ENCODE measurements around the gene FCER1G. TPM values are rescaled to one million over a fixed set of nuclear protein-coding genes. Genes with fewer than 3 reads are reported as not detected.

Gene FCER1G
- total and polyA plus RNA-seq, 9 of the 15 experiments (the other 6 are each of a cell fraction or from before 2014, with no cell fraction given): 0.15 to 0.69 (median 0.31) TPM; not detected in 2

DNA sequence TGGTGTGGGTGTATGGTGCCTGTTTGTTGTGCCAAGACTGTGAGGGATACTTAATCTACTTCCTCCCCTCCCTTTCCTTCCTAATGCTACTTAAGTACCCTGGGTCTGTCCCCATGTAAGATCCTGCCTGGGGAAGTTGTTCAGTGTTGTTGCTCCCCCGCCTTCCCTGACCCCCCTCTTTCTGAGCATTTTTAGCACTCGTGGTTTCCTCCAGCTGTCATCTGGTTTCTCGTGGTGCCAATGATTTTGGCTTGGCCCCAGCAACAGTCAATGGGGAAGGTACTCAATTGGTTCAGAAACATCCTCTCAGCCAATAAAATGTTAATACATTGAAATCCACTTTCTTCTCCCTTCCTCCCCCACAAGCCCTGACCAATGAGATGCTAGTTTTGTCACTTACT, 29.8 kb upstream of the FCER1G start (continued):
- TF ChIP-seq, protein P1, sequence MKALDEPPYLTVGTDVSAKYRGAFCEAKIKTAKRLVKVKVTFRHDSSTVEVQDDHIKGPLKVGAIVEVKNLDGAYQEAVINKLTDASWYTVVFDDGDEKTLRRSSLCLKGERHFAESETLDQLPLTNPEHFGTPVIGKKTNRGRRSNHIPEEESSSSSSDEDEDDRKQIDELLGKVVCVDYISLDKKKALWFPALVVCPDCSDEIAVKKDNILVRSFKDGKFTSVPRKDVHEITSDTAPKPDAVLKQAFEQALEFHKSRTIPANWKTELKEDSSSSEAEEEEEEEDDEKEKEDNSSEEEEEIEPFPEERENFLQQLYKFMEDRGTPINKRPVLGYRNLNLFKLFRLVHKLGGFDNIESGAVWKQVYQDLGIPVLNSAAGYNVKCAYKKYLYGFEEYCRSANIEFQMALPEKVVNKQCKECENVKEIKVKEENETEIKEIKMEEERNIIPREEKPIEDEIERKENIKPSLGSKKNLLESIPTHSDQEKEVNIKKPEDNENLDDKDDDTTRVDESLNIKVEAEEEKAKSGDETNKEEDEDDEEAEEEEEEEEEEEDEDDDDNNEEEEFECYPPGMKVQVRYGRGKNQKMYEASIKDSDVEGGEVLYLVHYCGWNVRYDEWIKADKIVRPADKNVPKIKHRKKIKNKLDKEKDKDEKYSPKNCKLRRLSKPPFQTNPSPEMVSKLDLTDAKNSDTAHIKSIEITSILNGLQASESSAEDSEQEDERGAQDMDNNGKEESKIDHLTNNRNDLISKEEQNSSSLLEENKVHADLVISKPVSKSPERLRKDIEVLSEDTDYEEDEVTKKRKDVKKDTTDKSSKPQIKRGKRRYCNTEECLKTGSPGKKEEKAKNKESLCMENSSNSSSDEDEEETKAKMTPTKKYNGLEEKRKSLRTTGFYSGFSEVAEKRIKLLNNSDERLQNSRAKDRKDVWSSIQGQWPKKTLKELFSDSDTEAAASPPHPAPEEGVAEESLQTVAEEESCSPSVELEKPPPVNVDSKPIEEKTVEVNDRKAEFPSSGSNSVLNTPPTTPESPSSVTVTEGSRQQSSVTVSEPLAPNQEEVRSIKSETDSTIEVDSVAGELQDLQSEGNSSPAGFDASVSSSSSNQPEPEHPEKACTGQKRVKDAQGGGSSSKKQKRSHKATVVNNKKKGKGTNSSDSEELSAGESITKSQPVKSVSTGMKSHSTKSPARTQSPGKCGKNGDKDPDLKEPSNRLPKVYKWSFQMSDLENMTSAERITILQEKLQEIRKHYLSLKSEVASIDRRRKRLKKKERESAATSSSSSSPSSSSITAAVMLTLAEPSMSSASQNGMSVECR (CRISPR knock-in tag; IDR thresholded peaks at IDR 0.05): no peak
- TF ChIP-seq TFAP4 (CRISPR knock-in tag; IDR thresholded peaks at IDR 0.05; ENCODE audit: borderline replicate concordance): peak; percentile 41; the same call in 1 of the 2 replicates
- no peak for TF ChIP-seq CHD1 (IDR thresholded peaks at IDR 0.05; ENCODE audit: low read length)
- 0 out of 4 replicates have a peak, but pooled peaks of 1 of the 2 experiments have one; percentile 21 for TF ChIP-seq ETV6 (IDR thresholded peaks at IDR 0.05; ENCODE audit: borderline replicate concordance in 1 of 2, low read depth in 2 of 2, low read length in 1 of 2)
- no peak for TF ChIP-seq ETV6 (CRISPR knock-in tag; IDR thresholded peaks at IDR 0.05; ENCODE audit: borderline replicate concordance)
- TF ChIP-seq, protein P2, sequence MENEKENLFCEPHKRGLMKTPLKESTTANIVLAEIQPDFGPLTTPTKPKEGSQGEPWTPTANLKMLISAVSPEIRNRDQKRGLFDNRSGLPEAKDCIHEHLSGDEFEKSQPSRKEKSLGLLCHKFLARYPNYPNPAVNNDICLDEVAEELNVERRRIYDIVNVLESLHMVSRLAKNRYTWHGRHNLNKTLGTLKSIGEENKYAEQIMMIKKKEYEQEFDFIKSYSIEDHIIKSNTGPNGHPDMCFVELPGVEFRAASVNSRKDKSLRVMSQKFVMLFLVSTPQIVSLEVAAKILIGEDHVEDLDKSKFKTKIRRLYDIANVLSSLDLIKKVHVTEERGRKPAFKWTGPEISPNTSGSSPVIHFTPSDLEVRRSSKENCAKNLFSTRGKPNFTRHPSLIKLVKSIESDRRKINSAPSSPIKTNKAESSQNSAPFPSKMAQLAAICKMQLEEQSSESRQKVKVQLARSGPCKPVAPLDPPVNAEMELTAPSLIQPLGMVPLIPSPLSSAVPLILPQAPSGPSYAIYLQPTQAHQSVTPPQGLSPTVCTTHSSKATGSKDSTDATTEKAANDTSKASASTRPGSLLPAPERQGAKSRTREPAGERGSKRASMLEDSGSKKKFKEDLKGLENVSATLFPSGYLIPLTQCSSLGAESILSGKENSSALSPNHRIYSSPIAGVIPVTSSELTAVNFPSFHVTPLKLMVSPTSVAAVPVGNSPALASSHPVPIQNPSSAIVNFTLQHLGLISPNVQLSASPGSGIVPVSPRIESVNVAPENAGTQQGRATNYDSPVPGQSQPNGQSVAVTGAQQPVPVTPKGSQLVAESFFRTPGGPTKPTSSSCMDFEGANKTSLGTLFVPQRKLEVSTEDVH (IDR thresholded peaks at IDR 0.05; ENCODE audit: low read depth, partially characterized antibody): no peak
- 0 out of 4 replicates have a peak, but pooled peaks of 1 of the 2 experiments have one; percentile 37 for TF ChIP-seq MNT (conservative IDR thresholded peaks at IDR 0.05)
- TF ChIP-seq RBM22 (IDR thresholded peaks at IDR 0.05; ENCODE audit: low read depth, low read length, poor library complexity, severe bottlenecking): no peak
- no peak for TF ChIP-seq JUN (IDR thresholded peaks at IDR 0.05; ENCODE audit: borderline replicate concordance, low read depth, low read length)
- no peak for TF ChIP-seq JUN (CRISPR knock-in tag; IDR thresholded peaks at IDR 0.05; ENCODE audit: borderline replicate concordance)
- TF ChIP-seq SMARCE1 (IDR thresholded peaks at IDR 0.05): no peak
- no peak for TF ChIP-seq NFXL1 (CRISPR knock-in tag; IDR thresholded peaks at IDR 0.05)
- no peak for TF ChIP-seq ARID3B (CRISPR knock-in tag; IDR thresholded peaks at IDR 0.05; ENCODE audit: borderline replicate concordance)
- no peak for TF ChIP-seq THRA (IDR thresholded peaks at IDR 0.05)
